K562 (cell line): Measurements from ENCODE around the gene MED16. TPM values are rescaled to one million over a fixed set of nuclear protein-coding genes. Genes with fewer than 3 reads are reported as not detected.
A peak's percentile ranks its signal among the peaks of the same experiment; 100 is the strongest.

Experiments
- HNRNPH1 ChIP-seq: fragments of 200-400 bp; formaldehyde crosslinking; optimal IDR thresholded peaks from 2 replicates; pipeline ENCODE3; 2017; ENCODE audit warnings: low read depth, mild to moderate bottlenecking, low read length, moderate library complexity
- RFX1 ChIP-seq: fragments of 450-650 bp; IDR thresholded peaks from 2 replicates; pipeline ENCODE4 v1.6.1; 2016; ENCODE audit warnings: mild to moderate bottlenecking, moderate library complexity
- ZNF232 ChIP-seq: sonication (generic); formaldehyde crosslinking; IDR thresholded peaks from 2 replicates; pipeline ENCODE4 v1.8.0; 2022; ENCODE audit warnings: mild to moderate bottlenecking, missing genetic modification reagents
- ZSCAN29 ChIP-seq: fragments of 450-650 bp; IDR thresholded peaks from 2 replicates; pipeline ENCODE4 v1.6.1; 2017
- polyA plus RNA-seq, 8 experiments: library from polyadenylated mRNA; depleted of rRNA in 4 of 8; stranded (reverse) in 5 of 8; unstranded in 3 of 8; fragments of >200 nt; fragmentation: Nextera tagmentation in 2 of 8; fragmentation: Illumina TruSeq in 1 of 8; extraction: Ambion mirVana in 2 of 8; extraction: Trizol in 1 of 8; gene quantifications; 2 replicates each; pipeline versions ENCODE4 v1.2.1 to v1.2.3, GENCODE V29; 2011 to 2014; ENCODE audit warnings: inconsistent platforms in 1 of 8, missing spikeins in 1 of 8
- total RNA-seq, 7 experiments: library from RNA; depleted of rRNA in 6 of 7; stranded (reverse); fragments of >200 nt in 6 of 7; fragmentation: Illumina TruSeq in 2 of 7; extraction: Trizol in 2 of 7; gene quantifications; 2 replicates each; pipeline versions ENCODE4 v1.2.1 to v1.2.3, GENCODE V29; 2011 to 2021; ENCODE audit warnings: low replicate concordance in 1 of 7
- TF ChIP-seq, protein P1 (sequence below), 2 experiments: fragments of 450-650 bp; IDR thresholded peaks; 2 replicates each; pipeline ENCODE4 v1.6.1; 2018; ENCODE audit warnings: mild to moderate bottlenecking in 2 of 2, low read depth in 1 of 2; ENCODE audit not compliant: partially characterized antibody in 2 of 2
- TF ChIP-seq, protein P2 (sequence below): fragments of 450-650 bp; IDR thresholded peaks from 2 replicates; pipeline ENCODE4 v1.6.1; 2018; ENCODE audit not compliant: partially characterized antibody
- TF ChIP-seq, protein P3 (sequence below), 2 experiments: IDR thresholded peaks; 2 replicates each; pipeline ENCODE4 v1.6.1; 2011; ENCODE audit warnings: borderline replicate concordance in 1 of 2, control low read depth in 1 of 2, low read depth in 1 of 2, low read length in 1 of 2, mild to moderate bottlenecking in 1 of 2, mixed read lengths in 1 of 2, moderate library complexity in 1 of 2; ENCODE audit not compliant: insufficient read depth in 1 of 2, insufficient read length in 1 of 2, poor library complexity in 1 of 2, severe bottlenecking in 1 of 2; ENCODE audit errors: extremely low read depth in 1 of 2
- TF ChIP-seq, protein P4 (sequence below): fragments of 250-450 bp; sonication (Bioruptor Pico); IDR thresholded peaks from 2 replicates; pipeline ENCODE4 v1.8.0; 2021; ENCODE audit warnings: mild to moderate bottlenecking, moderate library complexity
- TF ChIP-seq, protein P5 (sequence below): fragments of 200-800 bp; sonication (Bioruptor generic); IDR thresholded peaks from 2 replicates; pipeline ENCODE4 v1.6.1; 2017; ENCODE audit warnings: missing genetic modification characterization, missing compliant biosample characterization
- TF ChIP-seq, protein P6 (sequence below): fragments of 450-650 bp; formaldehyde crosslinking; IDR thresholded peaks from 2 replicates; pipeline ENCODE4 v1.4.0; 2020; ENCODE audit warnings: mild to moderate bottlenecking, moderate library complexity

Gene MED16
- total and polyA plus RNA-seq, 9 of the 15 experiments (the other 6 are each of a cell fraction or from before 2014, with no cell fraction given): 0.89 to 59.9 (median 8.6) TPM

DNA sequence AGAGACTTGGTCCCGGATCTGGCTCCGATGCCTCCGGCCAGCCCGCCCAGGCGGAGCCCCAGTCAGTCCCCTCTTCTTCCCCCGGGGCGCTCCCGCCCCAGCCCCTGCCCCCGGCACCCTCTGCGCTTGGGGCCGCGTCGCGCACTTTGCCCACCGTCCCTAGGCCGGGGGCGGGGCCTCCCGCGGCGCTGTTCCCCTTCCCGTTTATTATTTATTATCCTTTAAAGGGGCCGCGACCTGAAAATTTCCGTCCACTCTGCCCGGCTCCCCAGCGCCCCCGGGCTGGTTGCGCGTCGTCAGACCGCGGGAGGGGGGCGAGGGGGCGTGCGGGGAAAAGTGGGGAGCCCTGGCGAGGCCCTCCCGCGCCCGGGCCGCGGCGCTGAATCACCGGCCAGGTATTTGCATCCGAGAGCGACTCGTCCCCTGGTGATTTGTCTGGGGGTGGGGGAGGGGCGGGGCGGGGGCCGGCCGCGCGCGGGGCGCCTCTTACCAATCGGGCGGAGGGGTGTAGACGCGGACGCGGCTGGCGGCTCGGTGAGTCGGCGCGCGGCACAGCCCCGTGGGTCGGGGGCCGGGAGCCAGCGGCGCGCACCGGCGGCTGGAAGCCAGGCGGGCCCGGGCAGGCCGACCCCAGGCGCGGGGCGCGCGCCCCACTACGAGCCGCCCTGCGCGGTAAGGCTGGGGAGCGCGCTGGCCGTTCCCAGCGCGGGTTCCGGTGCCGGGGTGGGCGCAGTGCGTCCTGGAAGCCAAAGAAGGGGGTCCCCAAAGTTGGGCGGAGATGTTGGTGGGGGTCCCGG, 32.7 kb upstream of the MED16 start, which contains the start of gene ARID3A (continued):
- TF ChIP-seq, protein P1, sequence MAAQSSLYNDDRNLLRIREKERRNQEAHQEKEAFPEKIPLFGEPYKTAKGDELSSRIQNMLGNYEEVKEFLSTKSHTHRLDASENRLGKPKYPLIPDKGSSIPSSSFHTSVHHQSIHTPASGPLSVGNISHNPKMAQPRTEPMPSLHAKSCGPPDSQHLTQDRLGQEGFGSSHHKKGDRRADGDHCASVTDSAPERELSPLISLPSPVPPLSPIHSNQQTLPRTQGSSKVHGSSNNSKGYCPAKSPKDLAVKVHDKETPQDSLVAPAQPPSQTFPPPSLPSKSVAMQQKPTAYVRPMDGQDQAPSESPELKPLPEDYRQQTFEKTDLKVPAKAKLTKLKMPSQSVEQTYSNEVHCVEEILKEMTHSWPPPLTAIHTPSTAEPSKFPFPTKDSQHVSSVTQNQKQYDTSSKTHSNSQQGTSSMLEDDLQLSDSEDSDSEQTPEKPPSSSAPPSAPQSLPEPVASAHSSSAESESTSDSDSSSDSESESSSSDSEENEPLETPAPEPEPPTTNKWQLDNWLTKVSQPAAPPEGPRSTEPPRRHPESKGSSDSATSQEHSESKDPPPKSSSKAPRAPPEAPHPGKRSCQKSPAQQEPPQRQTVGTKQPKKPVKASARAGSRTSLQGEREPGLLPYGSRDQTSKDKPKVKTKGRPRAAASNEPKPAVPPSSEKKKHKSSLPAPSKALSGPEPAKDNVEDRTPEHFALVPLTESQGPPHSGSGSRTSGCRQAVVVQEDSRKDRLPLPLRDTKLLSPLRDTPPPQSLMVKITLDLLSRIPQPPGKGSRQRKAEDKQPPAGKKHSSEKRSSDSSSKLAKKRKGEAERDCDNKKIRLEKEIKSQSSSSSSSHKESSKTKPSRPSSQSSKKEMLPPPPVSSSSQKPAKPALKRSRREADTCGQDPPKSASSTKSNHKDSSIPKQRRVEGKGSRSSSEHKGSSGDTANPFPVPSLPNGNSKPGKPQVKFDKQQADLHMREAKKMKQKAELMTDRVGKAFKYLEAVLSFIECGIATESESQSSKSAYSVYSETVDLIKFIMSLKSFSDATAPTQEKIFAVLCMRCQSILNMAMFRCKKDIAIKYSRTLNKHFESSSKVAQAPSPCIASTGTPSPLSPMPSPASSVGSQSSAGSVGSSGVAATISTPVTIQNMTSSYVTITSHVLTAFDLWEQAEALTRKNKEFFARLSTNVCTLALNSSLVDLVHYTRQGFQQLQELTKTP (IDR thresholded peaks at IDR 0.05; ENCODE audit: low read depth in 1 of 2, partially characterized antibody in 2 of 2): no peak
- TF ChIP-seq, protein P2, sequence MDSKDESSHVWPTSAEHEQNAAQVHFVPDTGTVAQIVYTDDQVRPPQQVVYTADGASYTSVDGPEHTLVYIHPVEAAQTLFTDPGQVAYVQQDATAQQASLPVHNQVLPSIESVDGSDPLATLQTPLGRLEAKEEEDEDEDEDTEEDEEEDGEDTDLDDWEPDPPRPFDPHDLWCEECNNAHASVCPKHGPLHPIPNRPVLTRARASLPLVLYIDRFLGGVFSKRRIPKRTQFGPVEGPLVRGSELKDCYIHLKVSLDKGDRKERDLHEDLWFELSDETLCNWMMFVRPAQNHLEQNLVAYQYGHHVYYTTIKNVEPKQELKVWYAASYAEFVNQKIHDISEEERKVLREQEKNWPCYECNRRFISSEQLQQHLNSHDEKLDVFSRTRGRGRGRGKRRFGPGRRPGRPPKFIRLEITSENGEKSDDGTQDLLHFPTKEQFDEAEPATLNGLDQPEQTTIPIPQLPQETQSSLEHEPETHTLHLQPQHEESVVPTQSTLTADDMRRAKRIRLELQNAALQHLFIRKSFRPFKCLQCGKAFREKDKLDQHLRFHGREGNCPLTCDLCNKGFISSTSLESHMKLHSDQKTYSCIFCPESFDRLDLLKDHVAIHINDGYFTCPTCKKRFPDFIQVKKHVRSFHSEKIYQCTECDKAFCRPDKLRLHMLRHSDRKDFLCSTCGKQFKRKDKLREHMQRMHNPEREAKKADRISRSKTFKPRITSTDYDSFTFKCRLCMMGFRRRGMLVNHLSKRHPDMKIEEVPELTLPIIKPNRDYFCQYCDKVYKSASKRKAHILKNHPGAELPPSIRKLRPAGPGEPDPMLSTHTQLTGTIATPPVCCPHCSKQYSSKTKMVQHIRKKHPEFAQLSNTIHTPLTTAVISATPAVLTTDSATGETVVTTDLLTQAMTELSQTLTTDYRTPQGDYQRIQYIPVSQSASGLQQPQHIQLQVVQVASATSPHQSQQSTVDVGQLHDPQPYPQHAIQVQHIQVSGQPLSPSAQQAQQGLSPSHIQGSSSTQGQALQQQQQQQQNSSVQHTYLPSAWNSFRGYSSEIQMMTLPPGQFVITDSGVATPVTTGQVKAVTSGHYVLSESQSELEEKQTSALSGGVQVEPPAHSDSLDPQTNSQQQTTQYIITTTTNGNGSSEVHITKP: no peak
- TF ChIP-seq, protein P3, sequence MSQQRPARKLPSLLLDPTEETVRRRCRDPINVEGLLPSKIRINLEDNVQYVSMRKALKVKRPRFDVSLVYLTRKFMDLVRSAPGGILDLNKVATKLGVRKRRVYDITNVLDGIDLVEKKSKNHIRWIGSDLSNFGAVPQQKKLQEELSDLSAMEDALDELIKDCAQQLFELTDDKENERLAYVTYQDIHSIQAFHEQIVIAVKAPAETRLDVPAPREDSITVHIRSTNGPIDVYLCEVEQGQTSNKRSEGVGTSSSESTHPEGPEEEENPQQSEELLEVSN (IDR thresholded peaks at IDR 0.05; ENCODE audit: borderline replicate concordance in 1 of 2, extremely low read depth in 1 of 2, insufficient read depth in 1 of 2, insufficient read length in 1 of 2, low read depth in 1 of 2, low read length in 1 of 2, poor library complexity in 1 of 2, severe bottlenecking in 1 of 2): peak in 1 of 2 experiments; percentile 44
- TF ChIP-seq HNRNPH1: no peak
- TF ChIP-seq, protein P4, sequence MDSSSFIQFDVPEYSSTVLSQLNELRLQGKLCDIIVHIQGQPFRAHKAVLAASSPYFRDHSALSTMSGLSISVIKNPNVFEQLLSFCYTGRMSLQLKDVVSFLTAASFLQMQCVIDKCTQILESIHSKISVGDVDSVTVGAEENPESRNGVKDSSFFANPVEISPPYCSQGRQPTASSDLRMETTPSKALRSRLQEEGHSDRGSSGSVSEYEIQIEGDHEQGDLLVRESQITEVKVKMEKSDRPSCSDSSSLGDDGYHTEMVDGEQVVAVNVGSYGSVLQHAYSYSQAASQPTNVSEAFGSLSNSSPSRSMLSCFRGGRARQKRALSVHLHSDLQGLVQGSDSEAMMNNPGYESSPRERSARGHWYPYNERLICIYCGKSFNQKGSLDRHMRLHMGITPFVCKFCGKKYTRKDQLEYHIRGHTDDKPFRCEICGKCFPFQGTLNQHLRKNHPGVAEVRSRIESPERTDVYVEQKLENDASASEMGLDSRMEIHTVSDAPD (CRISPR knock-in tag): no peak
- TF ChIP-seq, protein P5, sequence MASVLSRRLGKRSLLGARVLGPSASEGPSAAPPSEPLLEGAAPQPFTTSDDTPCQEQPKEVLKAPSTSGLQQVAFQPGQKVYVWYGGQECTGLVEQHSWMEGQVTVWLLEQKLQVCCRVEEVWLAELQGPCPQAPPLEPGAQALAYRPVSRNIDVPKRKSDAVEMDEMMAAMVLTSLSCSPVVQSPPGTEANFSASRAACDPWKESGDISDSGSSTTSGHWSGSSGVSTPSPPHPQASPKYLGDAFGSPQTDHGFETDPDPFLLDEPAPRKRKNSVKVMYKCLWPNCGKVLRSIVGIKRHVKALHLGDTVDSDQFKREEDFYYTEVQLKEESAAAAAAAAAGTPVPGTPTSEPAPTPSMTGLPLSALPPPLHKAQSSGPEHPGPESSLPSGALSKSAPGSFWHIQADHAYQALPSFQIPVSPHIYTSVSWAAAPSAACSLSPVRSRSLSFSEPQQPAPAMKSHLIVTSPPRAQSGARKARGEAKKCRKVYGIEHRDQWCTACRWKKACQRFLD (CRISPR knock-in tag): 0 out of 2 replicates have a peak, but pooled peaks have one; percentile 20
- no peak for TF ChIP-seq RFX1
- TF ChIP-seq ZNF232 (CRISPR knock-in tag): no peak
- TF ChIP-seq, protein P6, sequence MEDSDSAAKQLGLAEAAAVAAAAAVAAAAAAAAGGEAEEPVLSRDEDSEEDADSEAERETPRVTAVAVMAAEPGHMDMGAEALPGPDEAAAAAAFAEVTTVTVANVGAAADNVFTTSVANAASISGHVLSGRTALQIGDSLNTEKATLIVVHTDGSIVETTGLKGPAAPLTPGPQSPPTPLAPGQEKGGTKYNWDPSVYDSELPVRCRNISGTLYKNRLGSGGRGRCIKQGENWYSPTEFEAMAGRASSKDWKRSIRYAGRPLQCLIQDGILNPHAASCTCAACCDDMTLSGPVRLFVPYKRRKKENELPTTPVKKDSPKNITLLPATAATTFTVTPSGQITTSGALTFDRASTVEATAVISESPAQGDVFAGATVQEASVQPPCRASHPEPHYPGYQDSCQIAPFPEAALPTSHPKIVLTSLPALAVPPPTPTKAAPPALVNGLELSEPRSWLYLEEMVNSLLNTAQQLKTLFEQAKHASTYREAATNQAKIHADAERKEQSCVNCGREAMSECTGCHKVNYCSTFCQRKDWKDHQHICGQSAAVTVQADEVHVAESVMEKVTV (CRISPR knock-in tag): no peak
- TF ChIP-seq ZSCAN29: peak; percentile 58; the same call in 1 of the 2 replicates
